PC-3 (cell line): ENCODE measurements around the gene SNX27.

Source experiments
- EZH2phosphoT487 ChIP-seq: fragments of 300-600 bp; sonication (generic); IDR thresholded peaks from 2 replicates; pipeline ENCODE4 v1.6.1; 2018; ENCODE audit warnings: mild to moderate bottlenecking, antibody characterized with exemption, low read length, borderline replicate concordance
- TF ChIP-seq, protein P1 (sequence below): fragments of 300-600 bp; sonication (generic); conservative IDR thresholded peaks from 2 replicates; pipeline ENCODE4 v1.5.1; 2017; ENCODE audit warnings: antibody characterized with exemption, low read depth, mild to moderate bottlenecking, low read length

GRCh38 chr1:151737479-151737878 lies 125.6 kb downstream of the SNX27 start:
- TF ChIP-seq, protein P1, sequence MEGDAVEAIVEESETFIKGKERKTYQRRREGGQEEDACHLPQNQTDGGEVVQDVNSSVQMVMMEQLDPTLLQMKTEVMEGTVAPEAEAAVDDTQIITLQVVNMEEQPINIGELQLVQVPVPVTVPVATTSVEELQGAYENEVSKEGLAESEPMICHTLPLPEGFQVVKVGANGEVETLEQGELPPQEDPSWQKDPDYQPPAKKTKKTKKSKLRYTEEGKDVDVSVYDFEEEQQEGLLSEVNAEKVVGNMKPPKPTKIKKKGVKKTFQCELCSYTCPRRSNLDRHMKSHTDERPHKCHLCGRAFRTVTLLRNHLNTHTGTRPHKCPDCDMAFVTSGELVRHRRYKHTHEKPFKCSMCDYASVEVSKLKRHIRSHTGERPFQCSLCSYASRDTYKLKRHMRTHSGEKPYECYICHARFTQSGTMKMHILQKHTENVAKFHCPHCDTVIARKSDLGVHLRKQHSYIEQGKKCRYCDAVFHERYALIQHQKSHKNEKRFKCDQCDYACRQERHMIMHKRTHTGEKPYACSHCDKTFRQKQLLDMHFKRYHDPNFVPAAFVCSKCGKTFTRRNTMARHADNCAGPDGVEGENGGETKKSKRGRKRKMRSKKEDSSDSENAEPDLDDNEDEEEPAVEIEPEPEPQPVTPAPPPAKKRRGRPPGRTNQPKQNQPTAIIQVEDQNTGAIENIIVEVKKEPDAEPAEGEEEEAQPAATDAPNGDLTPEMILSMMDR = no peak
- no peak for TF ChIP-seq EZH2phosphoT487
